H9 (cell line): ENCODE results near the gene DAAM1. TPM values are rescaled to one million over a fixed set of nuclear protein-coding genes. Genes with fewer than 3 reads are reported as not detected.

Source experiments
- DNase-seq: peaks from one replicate; pipeline ENCODE4 v3.0.0-alpha.2; 2017
- H2AFZ ChIP-seq: one replicate; pipeline ENCODE4 v1.6.1; 2013; ENCODE audit warnings: mild to moderate bottlenecking, low read length, control low read depth, moderate library complexity
- H2AK5ac ChIP-seq: 2 replicates; pipeline ENCODE4 v1.6.1; 2013; ENCODE audit warnings: low read length, control low read depth, mixed read lengths; ENCODE audit not compliant: insufficient read length
- H2BK120ac ChIP-seq: one replicate; pipeline ENCODE4 v1.6.1; 2013; ENCODE audit warnings: low read depth, mild to moderate bottlenecking, low read length, control low read depth, inconsistent platforms; ENCODE audit not compliant: poor library complexity, severe bottlenecking
- H2BK12ac ChIP-seq: 2 replicates; pipeline ENCODE4 v1.6.1; 2013; ENCODE audit warnings: low read length, control low read depth, mixed read lengths, low read depth; ENCODE audit not compliant: insufficient read length
- H2BK15ac ChIP-seq: 2 replicates; pipeline ENCODE4 v1.6.1; 2013; ENCODE audit warnings: low read depth, low read length, control low read depth
- H2BK20ac ChIP-seq: one replicate; pipeline ENCODE4 v1.6.1; 2013; ENCODE audit warnings: low read depth, mild to moderate bottlenecking, low read length, control low read depth, inconsistent platforms; ENCODE audit not compliant: poor library complexity, severe bottlenecking
- H2BK5ac ChIP-seq: 2 replicates; pipeline ENCODE4 v1.6.1; 2013; ENCODE audit warnings: low read length, control low read depth, mixed read lengths; ENCODE audit not compliant: insufficient read length
- H3K14ac ChIP-seq: 2 replicates; pipeline ENCODE4 v1.6.1; 2013; ENCODE audit warnings: low read length, control low read depth; ENCODE audit not compliant: insufficient read depth
- H3K18ac ChIP-seq: 2 replicates; pipeline ENCODE4 v1.6.1; 2013; ENCODE audit warnings: low read depth, mild to moderate bottlenecking, mixed read lengths, low read length, control low read depth; ENCODE audit not compliant: insufficient read length
- H3K23ac ChIP-seq: 2 replicates; pipeline ENCODE4 v1.6.1; 2013; ENCODE audit warnings: low read length, control low read depth, mixed read lengths, low read depth; ENCODE audit not compliant: insufficient read length
- H3K23me2 ChIP-seq: 2 replicates; pipeline ENCODE4 v1.6.1; 2013; ENCODE audit warnings: low read depth, mild to moderate bottlenecking, mixed read lengths, low read length, control low read depth; ENCODE audit not compliant: insufficient read length, poor library complexity, severe bottlenecking
- H3K27ac ChIP-seq: 2 replicates; pipeline ENCODE4 v1.5.1; 2013; ENCODE audit warnings: low read length, control low read depth, mixed read lengths, low read depth; ENCODE audit not compliant: insufficient read length
- H3K27me3 ChIP-seq: 2 replicates; pipeline ENCODE4 v1.6.1; 2013; ENCODE audit warnings: low read length, control low read depth, inconsistent platforms; ENCODE audit not compliant: insufficient read depth
- H3K4ac ChIP-seq: 2 replicates; pipeline ENCODE4 v1.6.1; 2013; ENCODE audit warnings: low read depth, mild to moderate bottlenecking, control low read depth, inconsistent platforms, low read length, moderate library complexity
- H3K4me1 ChIP-seq: 2 replicates; pipeline ENCODE4 v1.6.1; 2013; ENCODE audit warnings: low read length, control low read depth, inconsistent platforms; ENCODE audit not compliant: insufficient read depth
- H3K4me2 ChIP-seq: 2 replicates; pipeline ENCODE4 v1.6.1; 2013; ENCODE audit warnings: low read length, control low read depth, mixed read lengths; ENCODE audit not compliant: insufficient read length, insufficient read depth
- H3K56ac ChIP-seq: 2 replicates; pipeline ENCODE4 v1.6.1; 2013; ENCODE audit warnings: low read depth, mild to moderate bottlenecking, mixed read lengths, low read length, control low read depth; ENCODE audit not compliant: insufficient read length
- H3K79me1 ChIP-seq: 2 replicates; pipeline ENCODE4 v1.6.1; 2013; ENCODE audit warnings: low read depth, mild to moderate bottlenecking, moderate library complexity, low read length, control low read depth, inconsistent platforms; ENCODE audit not compliant: insufficient read depth, poor library complexity, severe bottlenecking
- H3K79me2 ChIP-seq: 2 replicates; pipeline ENCODE4 v1.6.1; 2013; ENCODE audit warnings: low read length, control low read depth, inconsistent platforms; ENCODE audit not compliant: insufficient read depth
- H3K9ac ChIP-seq: 2 replicates; pipeline ENCODE4 v1.6.1; 2013; ENCODE audit warnings: low read length, control low read depth, mixed read lengths; ENCODE audit not compliant: insufficient read length; ENCODE audit errors: extremely low read depth
- H3K9me3 ChIP-seq: one replicate; pipeline ENCODE4 v1.6.1; 2013; ENCODE audit warnings: low read depth, low read length, inconsistent platforms; ENCODE audit not compliant: control insufficient read depth
- H3T11ph ChIP-seq: one replicate; pipeline ENCODE4 v1.6.1; 2013; ENCODE audit warnings: mild to moderate bottlenecking, low read length, control low read depth, inconsistent platforms
- H4K20me1 ChIP-seq: one replicate; pipeline ENCODE4 v1.6.1; 2013; ENCODE audit not compliant: control insufficient read depth, insufficient read length, insufficient read depth
- H4K5ac ChIP-seq: 2 replicates; pipeline ENCODE4 v1.6.1; 2013; ENCODE audit warnings: low read depth, mild to moderate bottlenecking, mixed read lengths, low read length, control low read depth; ENCODE audit not compliant: insufficient read length
- H4K8ac ChIP-seq: replicated peaks from 2 replicates; pipeline ENCODE4 v1.6.1; 2013; ENCODE audit warnings: low read length, control low read depth, mixed read lengths, low read depth; ENCODE audit not compliant: insufficient read length
- H4K91ac ChIP-seq: 2 replicates; pipeline ENCODE4 v1.6.1; 2013; ENCODE audit warnings: low read depth, mild to moderate bottlenecking, moderate library complexity, mixed read lengths, low read length, control low read depth; ENCODE audit not compliant: insufficient read length
- H3K27ac Mint-ChIP-seq, 3 experiments: 2 replicates in 2 of 3; 3 replicates in 1 of 3; pipeline ENCODE4 v1.8.0; 2020 to 2021; ENCODE audit warnings: mixed read lengths in 3 of 3, mild to moderate bottlenecking in 1 of 3, moderate library complexity in 1 of 3
- H3K27me3 Mint-ChIP-seq: 2 replicates; pipeline ENCODE4 v1.8.0; 2021; ENCODE audit warnings: low read depth, mild to moderate bottlenecking, moderate library complexity, mixed read lengths
- H3K36me3 Mint-ChIP-seq, 3 experiments: 2 replicates in 2 of 3; 3 replicates in 1 of 3; pipeline ENCODE4 v1.8.0; 2020 to 2021; ENCODE audit warnings: low read depth in 3 of 3, mixed read lengths in 3 of 3; ENCODE audit not compliant: insufficient read depth in 1 of 3
- H3K4me1 Mint-ChIP-seq, 2 experiments: 2 replicates each; pipeline ENCODE4 v1.8.0; 2020; ENCODE audit warnings: mixed read lengths in 2 of 2
- H3K4me3 Mint-ChIP-seq, 2 experiments: 2 replicates in 1 of 2; 3 replicates in 1 of 2; pipeline ENCODE4 v1.8.0; 2020 to 2021; ENCODE audit warnings: mild to moderate bottlenecking in 2 of 2, mixed read lengths in 2 of 2, moderate library complexity in 1 of 2
- H3K9me3 Mint-ChIP-seq, 2 experiments: 2 replicates in 1 of 2; 3 replicates in 1 of 2; pipeline ENCODE4 v1.8.0; 2020; ENCODE audit warnings: mild to moderate bottlenecking in 2 of 2, mixed read lengths in 2 of 2, moderate library complexity in 1 of 2
- total RNA-seq: library from RNA; stranded (reverse); gene quantifications from 2 replicates; pipeline ENCODE4 v1.2.1, GENCODE V29; 2021
- TF ChIP-seq, protein P1 (sequence below): fragments of 200-600 bp; sonication (generic); conservative IDR thresholded peaks from 3 replicates; pipeline ENCODE4 v1.8.0; 2021; ENCODE audit warnings: antibody characterized with exemption, mild to moderate bottlenecking

The DAAM1 gene
- total RNA-seq, 1 experiment from 2014 or later = 19.5 TPM

DNA sequence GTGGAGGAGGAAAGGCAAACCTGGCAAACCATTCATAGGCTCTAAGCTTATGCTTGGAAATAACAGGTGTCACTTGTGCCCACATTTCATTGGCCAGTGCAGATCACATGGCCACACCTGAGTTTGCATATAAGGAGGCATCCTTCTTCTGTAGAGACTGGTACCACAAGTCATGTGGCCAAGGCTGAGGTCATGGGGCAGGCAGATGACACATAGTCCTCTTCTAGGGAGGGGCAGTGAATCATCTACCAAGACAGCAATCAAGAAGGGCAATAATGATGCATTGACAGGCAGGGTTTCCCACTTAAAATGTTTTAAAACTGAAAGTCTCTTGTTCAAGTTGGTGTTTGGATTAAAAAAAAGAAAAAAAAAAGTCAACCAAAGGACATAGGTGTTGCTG, 77.3 kb downstream of the DAAM1 start:
- peaks cover 3 to 8% of the 10 kb centered on the region in 2 experiments for H3K4me1 Mint-ChIP-seq

More for the DNA sequence above, 77.3 kb downstream of the DAAM1 start:
- no peak overlapping the region for H3T11ph ChIP-seq
- no peak overlapping the region for H2BK15ac ChIP-seq
- H3K27ac Mint-ChIP-seq = no peak overlapping the region
- H3K18ac ChIP-seq = no peak overlapping the region
- no peaks in the 10 kb centered on the region for H3K9me3 ChIP-seq
- H4K20me1 ChIP-seq = no peaks in the 10 kb centered on the region
- H2AK5ac ChIP-seq = no peak overlapping the region
- H2BK120ac ChIP-seq = no peak overlapping the region
- no peak overlapping the region for H2AFZ ChIP-seq
- no peak overlapping the region for H2BK5ac ChIP-seq
- H3K4ac ChIP-seq = no peak overlapping the region
- TF ChIP-seq, protein P1, sequence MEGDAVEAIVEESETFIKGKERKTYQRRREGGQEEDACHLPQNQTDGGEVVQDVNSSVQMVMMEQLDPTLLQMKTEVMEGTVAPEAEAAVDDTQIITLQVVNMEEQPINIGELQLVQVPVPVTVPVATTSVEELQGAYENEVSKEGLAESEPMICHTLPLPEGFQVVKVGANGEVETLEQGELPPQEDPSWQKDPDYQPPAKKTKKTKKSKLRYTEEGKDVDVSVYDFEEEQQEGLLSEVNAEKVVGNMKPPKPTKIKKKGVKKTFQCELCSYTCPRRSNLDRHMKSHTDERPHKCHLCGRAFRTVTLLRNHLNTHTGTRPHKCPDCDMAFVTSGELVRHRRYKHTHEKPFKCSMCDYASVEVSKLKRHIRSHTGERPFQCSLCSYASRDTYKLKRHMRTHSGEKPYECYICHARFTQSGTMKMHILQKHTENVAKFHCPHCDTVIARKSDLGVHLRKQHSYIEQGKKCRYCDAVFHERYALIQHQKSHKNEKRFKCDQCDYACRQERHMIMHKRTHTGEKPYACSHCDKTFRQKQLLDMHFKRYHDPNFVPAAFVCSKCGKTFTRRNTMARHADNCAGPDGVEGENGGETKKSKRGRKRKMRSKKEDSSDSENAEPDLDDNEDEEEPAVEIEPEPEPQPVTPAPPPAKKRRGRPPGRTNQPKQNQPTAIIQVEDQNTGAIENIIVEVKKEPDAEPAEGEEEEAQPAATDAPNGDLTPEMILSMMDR = no peak
- H4K5ac ChIP-seq = no peak overlapping the region
- H2BK12ac ChIP-seq = no peak overlapping the region
- H3K14ac ChIP-seq = no peak overlapping the region
- no peak overlapping the region for H4K91ac ChIP-seq
- no peak overlapping the region for H3K27ac ChIP-seq
- H3K23me2 ChIP-seq = no peaks in the 10 kb centered on the region
- no peak for DNase-seq
- peaks cover 2 to 5% (median 3%) of the 10 kb centered on the region in 3 experiments; a peak in 5 of 7 replicates for H3K36me3 Mint-ChIP-seq
- no peak overlapping the region for H3K4me2 ChIP-seq
- H3K56ac ChIP-seq = no peak overlapping the region
- no peaks in the 10 kb centered on the region for H3K27me3 Mint-ChIP-seq
- H3K9ac ChIP-seq = no peak overlapping the region
- no peaks in the 10 kb centered on the region for H3K79me2 ChIP-seq
- H3K79me1 ChIP-seq = no peaks in the 10 kb centered on the region
- no peaks in the 10 kb centered on the region for H3K27me3 ChIP-seq
- H3K4me3 Mint-ChIP-seq = no peak overlapping the region
- H3K4me1 ChIP-seq = no peaks in the 10 kb centered on the region
- no peak overlapping the region for H4K8ac ChIP-seq
- H3K23ac ChIP-seq = no peak overlapping the region
- no peaks in the 10 kb centered on the region for H3K9me3 Mint-ChIP-seq
- H2BK20ac ChIP-seq = no peak overlapping the region
